ENCODE results near the gene SMARCD2.
A peak's percentile ranks its signal among the peaks of the same experiment; 100 is the strongest.

Gene SMARCD2

GRCh38 chr17:63835167-63835720 lies 7.2 kb downstream of the SMARCD2 start:
- TF ChIP-seq CTCF (IDR thresholded peaks at IDR 0.05; ENCODE audit: insufficient read depth, low read depth, low read length, missing control alignments): no peak
- DNase-seq (ENCODE audit: low read depth): no peak
- no peak overlapping the region for H3K4me3 ChIP-seq (ENCODE audit: low read length)

- peak; percentile 83 for DNase-seq (ENCODE audit: low read depth)
- H3K4me3 ChIP-seq (ENCODE audit: low read length): no peak overlapping the region
- peak; percentile 70 for TF ChIP-seq CTCF (IDR thresholded peaks at IDR 0.05; ENCODE audit: insufficient read depth, low read depth, low read length, missing control alignments)
Observed at GRCh38 chr17:63834431-63835166, 7.9 kb downstream of the SMARCD2 start.

- DNase-seq (ENCODE audit: low read depth): no peak
Observed at GRCh38 chr17:63833741-63834373, 8.6 kb downstream of the SMARCD2 start.

GRCh38 chr17:63833026-63833740 lies 9.3 kb downstream of the SMARCD2 start:
- no peak for TF ChIP-seq CTCF (IDR thresholded peaks at IDR 0.05; ENCODE audit: insufficient read depth, low read depth, low read length, missing control alignments)
- no peak for DNase-seq (ENCODE audit: low read depth)
- H3K4me3 ChIP-seq (ENCODE audit: low read length): no peak overlapping the region

More at GRCh38 chr17:63833741-63834373, 8.6 kb downstream of the SMARCD2 start:
- H3K4me3 ChIP-seq (ENCODE audit: low read length): no peak overlapping the region
- no peak for TF ChIP-seq CTCF (IDR thresholded peaks at IDR 0.05; ENCODE audit: insufficient read depth, low read depth, low read length, missing control alignments)

GRCh38 chr17:63832455-63832854 lies 10.0 kb downstream of the SMARCD2 start:
- no peak overlapping the region for H3K4me3 ChIP-seq (ENCODE audit: low read length)
- no peak for TF ChIP-seq CTCF (IDR thresholded peaks at IDR 0.05; ENCODE audit: insufficient read depth, low read depth, low read length, missing control alignments)
- DNase-seq (ENCODE audit: low read depth): no peak

- DNase-seq (ENCODE audit: low read depth): no peak
- H3K4me3 ChIP-seq (ENCODE audit: low read length): no peak overlapping the region
- no peak for TF ChIP-seq CTCF (IDR thresholded peaks at IDR 0.05; ENCODE audit: insufficient read depth, low read depth, low read length, missing control alignments)
Observed at GRCh38 chr17:63832014-63832413, 10.5 kb downstream of the SMARCD2 start.
